Glutamatergic neuron (in vitro differentiated cells): ENCODE results near the gene CACNA1G. TPM values are rescaled to one million over a fixed set of nuclear protein-coding genes. Genes with fewer than 3 reads are reported as not detected.

ENCODE experiments used
- DNase-seq: peaks from one replicate; pipeline ENCODE4 v3.0.0; 2022
- H3K27ac Mint-ChIP-seq: one replicate; pipeline ENCODE4 v1.8.0; 2020; ENCODE audit warnings: mild to moderate bottlenecking, mixed read lengths, inconsistent platforms; ENCODE audit not compliant: unreplicated experiment
- H3K27me3 Mint-ChIP-seq: one replicate; pipeline ENCODE4 v1.8.0; 2020; ENCODE audit warnings: mild to moderate bottlenecking, moderate library complexity, mixed read lengths, inconsistent platforms; ENCODE audit not compliant: unreplicated experiment
- H3K36me3 Mint-ChIP-seq: one replicate; pipeline ENCODE4 v1.8.0; 2020; ENCODE audit warnings: mild to moderate bottlenecking, mixed read lengths, inconsistent platforms; ENCODE audit not compliant: unreplicated experiment
- H3K4me1 Mint-ChIP-seq: one replicate; pipeline ENCODE4 v1.8.0; 2020; ENCODE audit warnings: mild to moderate bottlenecking, low read depth, mixed read lengths, inconsistent platforms; ENCODE audit not compliant: unreplicated experiment
- H3K4me3 Mint-ChIP-seq: one replicate; pipeline ENCODE4 v1.8.0; 2020; ENCODE audit warnings: mild to moderate bottlenecking, mixed read lengths, inconsistent platforms; ENCODE audit not compliant: unreplicated experiment
- H3K9me3 Mint-ChIP-seq: one replicate; pipeline ENCODE4 v1.8.0; 2020; ENCODE audit warnings: mild to moderate bottlenecking, moderate library complexity, mixed read lengths, inconsistent platforms; ENCODE audit not compliant: unreplicated experiment
- CTCF ChIP-seq: fragments of 200-600 bp; sonication (generic); IDR thresholded peaks from one replicate; pipeline ENCODE4 v1.5.0; 2021; ENCODE audit not compliant: partially characterized antibody, unreplicated experiment
- total RNA-seq: library from RNA; stranded (reverse); fragmentation: NEBNext Ultra II Directional; extraction: Animal tissue kit (Norgen Biotek cat#: 25700); gene quantifications from one replicate; pipeline ENCODE4 v1.2.1, GENCODE V29; 2021; ENCODE audit not compliant: unreplicated experiment

Gene CACNA1G
- total RNA-seq, 1 donor from 2014 or later: 2.2 TPM

DNA sequence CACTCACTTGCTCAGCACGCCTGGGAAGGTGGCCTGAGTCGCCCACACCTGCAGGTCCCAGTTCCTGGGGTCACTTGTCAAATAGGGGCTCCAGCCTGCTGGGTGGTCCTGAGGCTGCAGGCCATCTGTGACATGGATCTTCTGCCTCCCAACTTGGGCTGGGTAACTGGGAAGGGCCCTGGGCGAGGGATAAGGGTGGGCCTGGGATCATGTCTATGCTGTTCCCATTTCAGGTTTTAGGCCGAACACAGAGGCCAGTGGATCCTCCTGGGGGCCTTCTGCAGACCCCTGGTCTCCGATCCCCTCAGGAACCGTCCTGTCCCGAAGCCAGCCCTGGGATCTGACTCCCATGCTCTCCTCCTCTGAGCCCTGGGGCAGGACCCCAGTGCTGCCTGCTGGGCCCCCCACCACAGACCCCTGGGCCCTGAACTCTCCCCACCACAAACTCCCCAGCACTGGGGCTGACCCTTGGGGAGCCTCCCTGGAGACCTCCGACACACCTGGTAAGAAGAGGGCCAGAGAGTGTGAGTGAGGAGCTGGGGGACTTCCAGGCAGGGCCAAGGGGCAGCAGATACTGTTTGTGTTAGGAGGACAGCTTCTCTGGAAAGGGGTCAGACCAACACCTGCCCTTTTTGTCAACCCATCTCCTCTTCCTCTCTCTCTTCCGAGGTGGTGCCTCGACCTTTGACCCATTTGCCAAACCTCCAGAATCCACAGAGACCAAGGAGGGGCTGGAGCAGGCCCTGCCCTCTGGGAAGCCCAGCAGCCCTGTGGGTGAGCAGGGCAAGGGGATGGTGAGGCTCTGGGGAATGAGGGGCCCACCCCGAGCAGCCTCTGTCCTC, 19.7 kb upstream of the CACNA1G start:
- no peaks in the 10 kb centered on the region for H3K36me3 Mint-ChIP-seq
- no peak for TF ChIP-seq CTCF
- DNase-seq: no peak
- no peak overlapping the region for H3K27ac Mint-ChIP-seq
- peaks cover 14% of the 10 kb centered on the region for H3K27me3 Mint-ChIP-seq
- H3K4me3 Mint-ChIP-seq: no peak overlapping the region
- peaks cover 9% of the 10 kb centered on the region for H3K9me3 Mint-ChIP-seq
- H3K4me1 Mint-ChIP-seq: peaks cover 16% of the 10 kb centered on the region

- Mint-ChIP-seq H3K4me1 (peaks cover 16% of the 10 kb centered on the region), H3K9me3 (peaks cover 9% of the 10 kb centered on the region), H3K36me3 (no peaks in the 10 kb centered on the region), H3K27me3 (peaks cover 16% of the 10 kb centered on the region), H3K27ac (no peak overlapping the region), H3K4me3 (peak overlapping the region; percentile 81)
- TF ChIP-seq CTCF: no peak
- no peak for DNase-seq
Measured at GRCh38 chr17:50541402-50541715, 19.2 kb upstream of the CACNA1G start.

DNA sequence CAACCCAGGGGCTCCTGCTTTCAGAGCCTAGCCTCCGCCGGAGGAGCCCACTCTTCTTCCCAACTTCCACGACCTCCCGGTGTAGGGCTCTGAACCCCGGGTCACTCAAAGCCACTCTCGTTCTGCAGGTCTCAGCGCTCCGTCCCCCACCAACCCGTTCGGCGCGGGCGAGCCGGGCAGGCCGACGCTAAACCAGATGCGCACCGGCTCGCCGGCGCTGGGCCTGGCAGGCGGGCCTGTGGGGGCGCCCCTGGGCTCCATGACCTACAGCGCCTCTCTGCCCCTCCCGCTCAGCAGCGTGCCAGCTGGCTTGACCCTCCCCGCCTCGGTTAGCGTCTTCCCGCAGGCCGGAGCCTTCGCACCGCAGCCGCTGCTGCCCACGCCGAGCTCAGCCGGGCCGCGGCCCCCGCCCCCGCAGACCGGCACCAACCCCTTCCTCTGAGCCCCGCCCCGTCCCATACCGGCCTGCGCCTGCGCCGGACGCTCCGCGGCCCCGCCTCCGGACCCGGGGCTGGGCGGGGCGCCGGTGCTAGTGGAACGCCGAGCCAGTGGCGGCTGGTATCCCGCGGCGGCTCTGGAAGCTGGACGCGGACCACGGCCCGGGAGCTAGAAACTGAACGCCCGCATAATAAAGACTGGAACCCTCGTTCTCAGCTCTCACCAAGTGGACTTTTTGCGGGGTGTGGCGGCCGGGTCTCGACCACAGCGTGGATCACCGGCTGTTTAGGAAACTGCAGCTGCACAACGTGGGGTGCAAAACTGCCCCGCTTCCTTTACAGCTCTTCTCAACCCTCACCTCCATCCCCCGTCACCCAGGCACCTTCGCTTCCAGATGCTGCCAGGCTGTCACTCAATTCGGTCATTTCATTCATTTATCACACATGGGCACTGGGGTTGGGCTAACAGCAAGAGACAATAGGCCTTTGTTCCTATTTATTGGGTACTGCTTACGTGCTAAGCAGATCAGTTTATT, 18.5 kb upstream of the CACNA1G start:
- peak; percentile 92 for DNase-seq
- Mint-ChIP-seq H3K27ac (peak overlapping the region; percentile 86), H3K36me3 (no peaks in the 10 kb centered on the region), H3K9me3 (peaks cover 8% of the 10 kb centered on the region), H3K27me3 (peaks cover 20% of the 10 kb centered on the region), H3K4me3 (peak overlapping the region; percentile 89), H3K4me1 (peaks cover 16% of the 10 kb centered on the region)
- TF ChIP-seq CTCF: no peak

DNA sequence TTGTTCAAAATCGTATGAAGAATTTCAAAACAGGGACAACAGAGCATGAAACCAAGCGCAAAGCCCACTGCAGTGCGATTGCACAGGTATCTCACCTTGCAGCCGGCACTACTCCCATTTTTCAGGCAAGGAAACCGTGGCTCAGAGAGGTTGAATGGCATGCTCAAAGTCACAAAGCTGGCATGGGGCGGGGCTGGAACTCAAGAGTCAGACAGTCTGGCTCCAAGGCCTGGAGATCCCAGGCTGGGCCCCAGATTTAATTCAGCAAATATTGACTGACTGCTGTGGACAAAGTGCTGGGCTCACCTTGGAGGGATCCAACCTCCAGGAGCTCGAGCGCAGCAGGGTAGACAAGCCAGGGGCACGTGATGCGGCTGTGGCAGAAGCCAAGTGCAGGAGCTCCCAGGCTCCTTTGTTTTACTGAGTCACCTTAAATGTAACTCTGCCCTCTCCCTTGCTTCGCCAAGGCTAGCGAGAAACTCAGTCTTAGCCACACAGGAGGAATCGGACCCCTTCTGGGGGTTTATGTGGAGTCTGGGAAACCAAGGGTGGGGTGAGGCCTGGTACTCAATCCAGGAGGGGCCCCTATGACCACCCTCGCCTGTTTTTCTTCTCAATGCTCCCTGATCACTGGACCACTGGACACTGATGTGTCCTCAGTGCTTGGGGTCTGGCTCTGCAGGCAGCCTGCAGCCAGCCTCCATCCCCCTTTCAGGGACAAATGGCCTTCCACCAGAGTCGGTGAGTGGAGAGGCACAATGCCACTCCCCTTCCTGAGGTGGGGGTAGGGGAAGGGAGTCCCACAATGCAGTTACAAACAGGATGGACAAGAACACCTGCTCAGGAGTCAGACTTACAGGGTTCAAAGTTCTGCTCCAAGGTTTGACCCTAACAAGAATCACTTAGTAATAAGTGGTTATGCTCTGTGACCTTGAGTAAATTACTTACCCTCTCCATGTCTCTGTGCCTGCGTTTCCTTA, 17.4 kb upstream of the CACNA1G start:
- Mint-ChIP-seq H3K9me3 (peaks cover 8% of the 10 kb centered on the region), H3K27me3 (peaks cover 20% of the 10 kb centered on the region), H3K36me3 (no peaks in the 10 kb centered on the region), H3K4me1 (peaks cover 16% of the 10 kb centered on the region), H3K27ac (peak overlapping the region; percentile 86), H3K4me3 (peak overlapping the region; percentile 89)
- no peak for TF ChIP-seq CTCF
- no peak for DNase-seq
